ENCODE data around the gene KIAA1217. TPM values are rescaled to one million over a fixed set of nuclear protein-coding genes. Genes with fewer than 3 reads are reported as not detected.

Gene KIAA1217
- total RNA-seq, 1 experiment from 2014 or later, result 76.2 TPM

DNA sequence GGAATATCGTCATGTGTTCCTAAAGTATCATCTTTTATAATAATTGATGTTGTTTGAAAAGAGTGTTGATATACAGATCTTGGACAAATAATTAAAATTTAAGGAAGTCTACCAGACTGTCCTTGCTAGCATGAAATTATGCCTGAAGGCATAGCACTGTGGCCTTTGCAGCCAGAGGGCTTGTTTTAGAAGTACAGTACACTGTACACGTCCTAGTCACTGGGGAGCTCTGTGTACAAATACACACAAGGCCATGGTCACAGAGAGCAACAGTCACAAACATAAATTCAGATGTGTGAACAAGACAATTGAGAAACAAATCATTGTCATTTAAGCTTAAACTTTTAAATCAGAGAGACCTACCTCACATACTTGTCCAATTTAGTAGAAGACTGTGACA lies 133.0 kb downstream of the KIAA1217 start:
- intact Hi-C loops (cut with micrococcal nuclease; ENCODE audit: unreplicated experiment), result no loop called here
- BruUV-seq (replicated peaks), result no TSS peak
- Histone ChIP-seq H3K9me3 (ENCODE audit: low read depth, low read length, poor library complexity, severe bottlenecking) (no peaks in the 10 kb centered on the region), H3K4me3 (ENCODE audit: low read depth, low read length, poor library complexity, severe bottlenecking) (no peak overlapping the region), H3K27ac (ENCODE audit: low read depth, low read length, poor library complexity, severe bottlenecking) (peak overlapping the region; percentile 84), H3K36me3 (ENCODE audit: insufficient read depth, low read length, poor library complexity, severe bottlenecking) (no peaks in the 10 kb centered on the region), H3K4me1 (ENCODE audit: insufficient read depth, low read length, poor library complexity, severe bottlenecking) (peaks cover 74% of the 10 kb centered on the region), H3K27me3 (replicated peaks; ENCODE audit: insufficient read depth, low read depth, low read length, poor library complexity) (no peaks in the 10 kb centered on the region)
- no peak for DNase-seq (ENCODE audit: low spot score)
- POLR2A ChIA-PET (ENCODE audit: low non-redundant PET), result no interaction called here
- TF ChIP-seq, protein P1, sequence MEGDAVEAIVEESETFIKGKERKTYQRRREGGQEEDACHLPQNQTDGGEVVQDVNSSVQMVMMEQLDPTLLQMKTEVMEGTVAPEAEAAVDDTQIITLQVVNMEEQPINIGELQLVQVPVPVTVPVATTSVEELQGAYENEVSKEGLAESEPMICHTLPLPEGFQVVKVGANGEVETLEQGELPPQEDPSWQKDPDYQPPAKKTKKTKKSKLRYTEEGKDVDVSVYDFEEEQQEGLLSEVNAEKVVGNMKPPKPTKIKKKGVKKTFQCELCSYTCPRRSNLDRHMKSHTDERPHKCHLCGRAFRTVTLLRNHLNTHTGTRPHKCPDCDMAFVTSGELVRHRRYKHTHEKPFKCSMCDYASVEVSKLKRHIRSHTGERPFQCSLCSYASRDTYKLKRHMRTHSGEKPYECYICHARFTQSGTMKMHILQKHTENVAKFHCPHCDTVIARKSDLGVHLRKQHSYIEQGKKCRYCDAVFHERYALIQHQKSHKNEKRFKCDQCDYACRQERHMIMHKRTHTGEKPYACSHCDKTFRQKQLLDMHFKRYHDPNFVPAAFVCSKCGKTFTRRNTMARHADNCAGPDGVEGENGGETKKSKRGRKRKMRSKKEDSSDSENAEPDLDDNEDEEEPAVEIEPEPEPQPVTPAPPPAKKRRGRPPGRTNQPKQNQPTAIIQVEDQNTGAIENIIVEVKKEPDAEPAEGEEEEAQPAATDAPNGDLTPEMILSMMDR (conservative IDR thresholded peaks at IDR 0.05; ENCODE audit: low read depth, low read length), result no peak
- TF ChIP-seq EZH2 (IDR thresholded peaks at IDR 0.05; ENCODE audit: borderline replicate concordance, low read depth, low read length, poor library complexity, severe bottlenecking), result no peak
- CTCF ChIA-PET, result no interaction called here

DNA sequence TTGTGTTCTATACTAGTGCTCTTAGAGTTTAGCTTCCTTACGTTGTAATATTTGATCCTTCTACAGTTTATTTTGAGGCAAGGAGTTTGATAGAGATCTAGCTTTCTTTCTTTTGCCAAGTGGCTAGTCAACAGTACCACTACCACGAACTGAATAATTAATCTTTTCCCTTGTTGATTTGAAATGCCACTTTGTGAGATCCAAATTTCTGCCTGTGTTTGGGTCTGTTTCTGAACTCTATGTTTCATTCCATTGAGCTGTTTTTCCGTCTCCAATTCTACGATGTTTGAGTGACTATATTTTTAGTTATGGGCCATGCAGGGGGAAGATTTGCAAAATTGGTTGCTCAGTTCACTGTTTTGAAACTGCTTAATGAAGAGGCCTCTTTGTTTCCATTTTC lies 134.7 kb downstream of the KIAA1217 start:
- CTCF ChIA-PET, result interaction anchor here (0.6 kb wide), 1 partner anchor 349 kb away, joined by 4 read pairs; no protein-coding TSS in a partner anchor
- H3K36me3 ChIP-seq (ENCODE audit: insufficient read depth, low read length, poor library complexity, severe bottlenecking), result no peaks in the 10 kb centered on the region
- H3K4me3 ChIP-seq (ENCODE audit: low read depth, low read length, poor library complexity, severe bottlenecking), result peak overlapping the region; percentile 3
- H3K27ac ChIP-seq (ENCODE audit: low read depth, low read length, poor library complexity, severe bottlenecking), result peak overlapping the region; percentile 72
- TSS peak; percentile 92 for BruUV-seq (replicated peaks)
- no peaks in the 10 kb centered on the region for H3K27me3 ChIP-seq (replicated peaks; ENCODE audit: insufficient read depth, low read depth, low read length, poor library complexity)
- no peaks in the 10 kb centered on the region for H3K9me3 ChIP-seq (ENCODE audit: low read depth, low read length, poor library complexity, severe bottlenecking)
- H3K4me1 ChIP-seq (ENCODE audit: insufficient read depth, low read length, poor library complexity, severe bottlenecking), result peaks cover 76% of the 10 kb centered on the region
- intact Hi-C loops (cut with micrococcal nuclease; ENCODE audit: unreplicated experiment), result no loop called here
- POLR2A ChIA-PET (ENCODE audit: low non-redundant PET), result no interaction called here
- DNase-seq (ENCODE audit: low spot score), result no peak
- no peak for TF ChIP-seq EZH2 (IDR thresholded peaks at IDR 0.05; ENCODE audit: borderline replicate concordance, low read depth, low read length, poor library complexity, severe bottlenecking)
- TF ChIP-seq, protein P1 (conservative IDR thresholded peaks at IDR 0.05; ENCODE audit: low read depth, low read length), result no peak

DNA sequence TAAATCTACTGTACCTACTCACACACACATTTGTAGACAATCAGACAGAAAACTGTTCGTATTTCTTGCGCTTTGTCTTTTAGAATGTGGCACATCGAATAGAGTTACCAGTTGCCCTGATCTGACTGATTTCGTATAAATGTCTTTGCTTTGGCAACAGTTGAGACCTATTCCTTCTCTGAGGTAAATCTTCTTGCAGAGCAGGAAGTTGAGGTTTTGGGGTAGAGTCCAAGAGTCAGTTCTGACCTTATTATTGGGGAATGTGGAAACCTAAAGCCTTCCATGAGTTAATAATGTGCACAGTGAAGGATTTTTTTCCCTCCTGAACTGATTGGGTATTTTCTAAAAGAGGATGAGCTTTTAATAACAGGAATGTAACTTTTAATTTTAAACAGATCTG lies 135.3 kb downstream of the KIAA1217 start:
- H3K4me1 ChIP-seq (ENCODE audit: insufficient read depth, low read length, poor library complexity, severe bottlenecking), result peaks cover 77% of the 10 kb centered on the region
- BruUV-seq (replicated peaks), result no TSS peak
- no peaks in the 10 kb centered on the region for H3K9me3 ChIP-seq (ENCODE audit: low read depth, low read length, poor library complexity, severe bottlenecking)
- H3K36me3 ChIP-seq (ENCODE audit: insufficient read depth, low read length, poor library complexity, severe bottlenecking), result no peaks in the 10 kb centered on the region
- TF ChIP-seq, protein P1 (conservative IDR thresholded peaks at IDR 0.05; ENCODE audit: low read depth, low read length), result no peak
- TF ChIP-seq EZH2 (IDR thresholded peaks at IDR 0.05; ENCODE audit: borderline replicate concordance, low read depth, low read length, poor library complexity, severe bottlenecking), result no peak
- intact Hi-C loops (cut with micrococcal nuclease; ENCODE audit: unreplicated experiment), result no loop called here
- DNase-seq (ENCODE audit: low spot score), result peak; percentile 77
- no peaks in the 10 kb centered on the region for H3K27me3 ChIP-seq (replicated peaks; ENCODE audit: insufficient read depth, low read depth, low read length, poor library complexity)
- H3K4me3 ChIP-seq (ENCODE audit: low read depth, low read length, poor library complexity, severe bottlenecking), result peak overlapping the region; percentile 8
- ChIA-PET POLR2A (ENCODE audit: low non-redundant PET) (no interaction called here), CTCF (no interaction called here)
- peak overlapping the region; percentile 72 for H3K27ac ChIP-seq (ENCODE audit: low read depth, low read length, poor library complexity, severe bottlenecking)
